HCT116 (cell line): ENCODE measurements around the gene TYW5. TPM values are rescaled to one million over a fixed set of nuclear protein-coding genes. Genes with fewer than 3 reads are reported as not detected.

Experiments
- ATAC-seq: fragments of 200-7000 bp; cut with Tn5 transposase; 2 replicates; pipeline ENCODE4 v1.9.1; 2020; ENCODE audit warnings: mild to moderate bottlenecking, moderate library complexity
- BruUV-seq: library from RNA; stranded (reverse); fragments of 400-500 nt; replicated peaks from 2 replicates; lab custom pipeline; 2021; lab: Mats Ljungman, UMichigan
- CTCF ChIA-PET: fragments of 300-600 bp; sonication (Branson Sonifier 250); formaldehyde crosslinking; loops from one replicate; lab custom pipeline; 2021; ENCODE audit warnings: antibody characterized with exemption; lab: Charles Lee
- POLR2A ChIA-PET: fragments of 300-600, 350-600 bp; sonication (Branson Sonifier 250); formaldehyde crosslinking; loops from one replicate; lab custom pipeline; 2021; ENCODE audit warnings: antibody characterized with exemption; lab: Charles Lee
- RAD21 ChIA-PET, 2 experiments: fragments of 300-600 bp; sonication (Branson Sonifier 250); formaldehyde crosslinking; loops; one replicate each; lab custom pipeline; 2023; ENCODE audit warnings: low total read pairs in 2 of 2; ENCODE audit not compliant: uncharacterized antibody in 2 of 2, unreplicated experiment in 2 of 2, low non-redundant PET in 1 of 2; lab: Charles Lee
- DNase-seq: peaks from one replicate; pipeline ENCODE4 v3.0.0-alpha.2; 2010; ENCODE audit warnings: low read depth, low spot score
- H2AFZ ChIP-seq: fragments of 200-600 bp; shearing (Covaris generic), sonication (generic); 2 replicates; pipeline ENCODE4 v1.6.1; 2017; ENCODE audit warnings: low read depth, mixed run types, mixed read lengths, antibody characterized with exemption, low read length; ENCODE audit not compliant: poor library complexity, severe bottlenecking
- H3K27ac ChIP-seq: 2 replicates; pipeline ENCODE4 v1.5.1; 2012; ENCODE audit warnings: low read depth, low read length
- H3K27me3 ChIP-seq: fragments of 200-600 bp; sonication (generic); 2 replicates; pipeline ENCODE4 v1.6.1; 2016; ENCODE audit warnings: mixed run types, low read length, mixed read lengths; ENCODE audit not compliant: insufficient read depth
- H3K36me3 ChIP-seq, 2 experiments: fragments of 200-500 bp in 1 of 2; fragments of 200-600 bp in 1 of 2; sonication (Bioruptor generic) in 1 of 2; sonication (generic) in 1 of 2; 2 replicates each; pipeline versions ENCODE4 v1.5.1 to v1.6.1; 2014 to 2016; ENCODE audit warnings: low read length in 2 of 2, inconsistent platforms in 1 of 2, mixed read lengths in 1 of 2, mixed run types in 1 of 2; ENCODE audit not compliant: insufficient read depth in 2 of 2, control insufficient read depth in 1 of 2
- H3K4me1 ChIP-seq, 2 experiments: fragments of 200-600 bp in 1 of 2; sonication (generic) in 1 of 2; 2 replicates each; pipeline versions ENCODE4 v1.5.1 to v1.6.1; 2012 to 2017; ENCODE audit warnings: low read length in 2 of 2, inconsistent platforms in 1 of 2, mild to moderate bottlenecking in 1 of 2, mixed read lengths in 1 of 2, mixed run types in 1 of 2, moderate library complexity in 1 of 2; ENCODE audit not compliant: insufficient read depth in 2 of 2, control insufficient read depth in 1 of 2
- H3K4me2 ChIP-seq: fragments of 200-600 bp; sonication (generic); 2 replicates; pipeline ENCODE4 v1.6.1; 2017; ENCODE audit warnings: mixed run types, low read length, mixed read lengths
- H3K4me3 ChIP-seq, 2 experiments: fragments of 200-600 bp in 1 of 2; sonication (generic) in 1 of 2; replicated peaks in 1 of 2; 2 replicates each; pipeline ENCODE4 v1.5.1; 2011 to 2016; ENCODE audit warnings: low read length in 2 of 2, control low read depth in 1 of 2, low read depth in 1 of 2, mild to moderate bottlenecking in 1 of 2, mixed read lengths in 1 of 2, mixed run types in 1 of 2
- H3K79me2 ChIP-seq: fragments of 200-600 bp; sonication (generic); 2 replicates; pipeline ENCODE4 v1.6.1; 2017; ENCODE audit warnings: mild to moderate bottlenecking, mixed run types, low read length, moderate library complexity, mixed read lengths; ENCODE audit not compliant: insufficient read depth
- H3K9ac ChIP-seq: fragments of 200-600 bp; sonication (generic); 2 replicates; pipeline ENCODE4 v1.6.1; 2016; ENCODE audit warnings: low read length, mixed read lengths
- H3K9me2 ChIP-seq: fragments of 200-600 bp; sonication (generic), shearing (Covaris generic); 2 replicates; pipeline ENCODE4 v1.6.1; 2017; ENCODE audit warnings: mixed run types, mild to moderate bottlenecking, moderate library complexity; ENCODE audit not compliant: insufficient read depth
- H3K9me3 ChIP-seq, 2 experiments: fragments of 200-500 bp in 1 of 2; fragments of 200-600 bp in 1 of 2; sonication (Bioruptor generic) in 1 of 2; sonication (generic) in 1 of 2; 2 replicates each; pipeline ENCODE4 v1.6.1; 2014 to 2017; ENCODE audit warnings: low read length in 2 of 2, mixed read lengths in 2 of 2, inconsistent platforms in 1 of 2, low read depth in 1 of 2, mild to moderate bottlenecking in 1 of 2, mixed run types in 1 of 2, moderate library complexity in 1 of 2; ENCODE audit not compliant: control insufficient read depth in 1 of 2, insufficient read depth in 1 of 2
- H4K20me1 ChIP-seq: fragments of 200-600 bp; sonication (generic), shearing (Covaris generic); 2 replicates; pipeline ENCODE4 v1.6.1; 2017; ENCODE audit warnings: mixed run types, mild to moderate bottlenecking, moderate library complexity; ENCODE audit not compliant: insufficient read depth
- ATF3 ChIP-seq: IDR thresholded peaks from 2 replicates; pipeline ENCODE4 v1.6.1; 2012
- CTCF ChIP-seq, 3 experiments: fragments of 200-600 bp in 1 of 3; sonication (generic) in 1 of 3; IDR thresholded peaks in 2 of 3; conservative IDR thresholded peaks in 1 of 3; 2 replicates each; pipeline ENCODE4 v1.5.1; 2012 to 2017; ENCODE audit warnings: low read depth in 2 of 3, low read length in 2 of 3, antibody characterized with exemption in 1 of 3, borderline replicate concordance in 1 of 3, control low read depth in 1 of 3, mild to moderate bottlenecking in 1 of 3, mixed read lengths in 1 of 3, mixed run types in 1 of 3, moderate library complexity in 1 of 3; ENCODE audit not compliant: insufficient read depth in 1 of 3
- ELF1 ChIP-seq: IDR thresholded peaks from 2 replicates; pipeline ENCODE4 v1.6.1; 2012; ENCODE audit warnings: low read depth, borderline replicate concordance
- EZH2 ChIP-seq: fragments of 200-600 bp; sonication (generic); IDR thresholded peaks from 2 replicates; pipeline ENCODE4 v1.6.1; 2017; ENCODE audit warnings: antibody characterized with exemption, mixed run types
- EZH2phosphoT487 ChIP-seq: fragments of 200-600 bp; IDR thresholded peaks from 2 replicates; pipeline ENCODE4 v1.6.1; 2018; ENCODE audit warnings: antibody characterized with exemption, borderline replicate concordance
- JUND ChIP-seq: IDR thresholded peaks from 2 replicates; pipeline ENCODE4 v1.6.1; 2012
- MAX ChIP-seq: IDR thresholded peaks from 2 replicates; pipeline ENCODE4 v1.6.1; 2012
- POLR2AphosphoS5 ChIP-seq: IDR thresholded peaks from 2 replicates; pipeline ENCODE4 v1.6.1; 2011; ENCODE audit warnings: mild to moderate bottlenecking, low read depth, low read length, moderate library complexity
- RAD21 ChIP-seq: IDR thresholded peaks from 2 replicates; pipeline ENCODE4 v1.6.1; 2012; ENCODE audit warnings: low read depth, mild to moderate bottlenecking
- SIN3A ChIP-seq: IDR thresholded peaks from 2 replicates; pipeline ENCODE4 v1.6.1; 2012; ENCODE audit warnings: low read depth
- SRF ChIP-seq: IDR thresholded peaks from 2 replicates; pipeline ENCODE4 v1.6.1; 2012; ENCODE audit warnings: low read depth
- TCF7L2 ChIP-seq: IDR thresholded peaks from 2 replicates; pipeline ENCODE4 v1.7.0; 2011; ENCODE audit warnings: borderline replicate concordance, inconsistent platforms; ENCODE audit not compliant: insufficient read depth, insufficient read length; ENCODE audit errors: extremely low read depth
- YY1 ChIP-seq: IDR thresholded peaks from 2 replicates; pipeline ENCODE4 v1.6.1; 2011; ENCODE audit warnings: low read length, low read depth, moderate library complexity, mild to moderate bottlenecking; ENCODE audit not compliant: insufficient replicate concordance; ENCODE audit errors: extremely low read depth
- intact Hi-C: fragments of 100-400 bp; cut with micrococcal nuclease; formaldehyde crosslinking; loops from 2 replicates; pipeline ENCODE4 v1.10.0; 2022
- total RNA-seq: library from RNA; stranded (reverse); gene quantifications from one replicate; pipeline ENCODE4 v1.2.1, GENCODE V29; 2021; ENCODE audit not compliant: unreplicated experiment

Gene TYW5
- total RNA-seq, 1 experiment from 2014 or later = 7.7 TPM

GRCh38 chr2:199994896-199995295 is 39.6 kb upstream of the TYW5 start:
- RAD21 ChIA-PET = no interaction called here
- TF ChIP-seq CTCF (IDR thresholded peaks at IDR 0.05 in 2 of 3, conservative IDR thresholded peaks at IDR 0.05 in 1 of 3; ENCODE audit: borderline replicate concordance in 1 of 3, insufficient read depth in 1 of 3, low read depth in 2 of 3, low read length in 2 of 3) (no peak), TCF7L2 (no peak), ATF3 (no peak), EZH2 (no peak), JUND (no peak)
- Histone ChIP-seq H3K9ac (no peak overlapping the region), H3K27me3 (no peaks in the 10 kb centered on the region), H3K4me3 (no peak overlapping the region), H3K4me2 (no peak overlapping the region), H3K79me2 (no peaks in the 10 kb centered on the region), H3K27ac (no peak overlapping the region), H3K36me3 (no peaks in the 10 kb centered on the region), H4K20me1 (no peaks in the 10 kb centered on the region), H3K9me2 (no peaks in the 10 kb centered on the region), H3K9me3 (no peaks in the 10 kb centered on the region; a peak in 1 of 4 replicates), H3K4me1 (no peaks in the 10 kb centered on the region), H2AFZ (no peak overlapping the region)
- DNase-seq (no peak), ATAC-seq (no peak)
- no TSS peak for BruUV-seq
- intact Hi-C loops = no loop called here
- POLR2A ChIA-PET = no interaction called here
- CTCF ChIA-PET = interaction anchor here (2.3 kb wide), 1 partner anchor 10 kb away, joined by 9 read pairs; no protein-coding TSS in a partner anchor

GRCh38 chr2:199994371-199994770 is 39.1 kb upstream of the TYW5 start:
- H3K36me3 ChIP-seq = no peaks in the 10 kb centered on the region
- TF ChIP-seq EZH2phosphoT487 (no peak), MAX (no peak), SIN3A (no peak), POLR2AphosphoS5 (no peak), YY1 (no peak), ELF1 (no peak), SRF (no peak), RAD21 (no peak)
- TF ChIP-seq, all 23 proteins: peak for 0
- Histone ChIP-seq H2AFZ (no peak overlapping the region), H3K9ac (no peak overlapping the region), H3K4me2 (no peak overlapping the region), H3K27me3 (no peaks in the 10 kb centered on the region), H4K20me1 (no peaks in the 10 kb centered on the region), H3K9me2 (no peaks in the 10 kb centered on the region), H3K4me1 (no peaks in the 10 kb centered on the region), H3K4me3 (no peak overlapping the region), H3K79me2 (no peaks in the 10 kb centered on the region), H3K27ac (no peak overlapping the region), H3K9me3 (no peaks in the 10 kb centered on the region; a peak in 1 of 4 replicates)
- ChIA-PET RAD21 (no interaction called here), POLR2A (no interaction called here), CTCF (interaction anchor here (2.3 kb wide), 1 partner anchor 9 kb away, joined by 9 read pairs; no protein-coding TSS in a partner anchor)
- intact Hi-C loops = no loop called here
- no peak for DNase-seq
- no TSS peak for BruUV-seq
- ATAC-seq = no peak
